Smooth muscle cell (in vitro differentiated cells): ENCODE measurements around the gene LARP1B. TPM values are rescaled to one million over a fixed set of nuclear protein-coding genes. Genes with fewer than 3 reads are reported as not detected.
"Not testable (repeated sequence)": the region's sequence is repeated elsewhere in the genome, so short reads cannot be mapped to it uniquely, and the experiment has no call there.

Experiments used
- DNase-seq: peaks from one replicate; lab custom pipeline; 2025; ENCODE audit not compliant: unreplicated experiment; lab: John Stamatoyannopoulos, UW
- H2AFZ ChIP-seq: fragments of 200-600 bp; sonication (generic); 2 replicates; pipeline ENCODE4 v1.6.0; 2016; ENCODE audit warnings: antibody characterized with exemption, low read depth, mild to moderate bottlenecking
- H3F3A ChIP-seq: fragments of 200-600 bp; sonication (generic); 2 replicates; pipeline ENCODE4 v1.6.0; 2017; ENCODE audit warnings: antibody characterized with exemption, low read depth
- H3K27ac ChIP-seq: fragments of 200-600 bp; sonication (generic); 2 replicates; pipeline ENCODE4 v1.5.1; 2016; ENCODE audit warnings: low read depth, mild to moderate bottlenecking
- H3K27me3 ChIP-seq: fragments of 200-600 bp; sonication (generic); 2 replicates; pipeline ENCODE4 v1.6.1; 2016; ENCODE audit warnings: low read depth, mild to moderate bottlenecking
- H3K36me3 ChIP-seq: fragments of 200-600 bp; sonication (generic); 2 replicates; pipeline ENCODE4 v1.5.1; 2016; ENCODE audit warnings: low read depth
- H3K4me1 ChIP-seq: fragments of 200-600 bp; sonication (generic); 2 replicates; pipeline ENCODE4 v1.5.1; 2016; ENCODE audit warnings: low read depth
- H3K4me2 ChIP-seq: fragments of 200-600 bp; sonication (generic); 2 replicates; pipeline ENCODE4 v1.6.0; 2016; ENCODE audit warnings: mild to moderate bottlenecking
- H3K4me3 ChIP-seq: fragments of 200-600 bp; sonication (generic); 2 replicates; pipeline ENCODE4 v1.5.1; 2016; ENCODE audit warnings: mild to moderate bottlenecking
- H3K79me2 ChIP-seq: fragments of 200-600 bp; sonication (generic); 2 replicates; pipeline ENCODE4 v1.6.0; 2016; ENCODE audit warnings: low read depth, mild to moderate bottlenecking
- H3K9ac ChIP-seq: fragments of 200-600 bp; sonication (generic); 2 replicates; pipeline ENCODE4 v1.6.0; 2016; ENCODE audit warnings: low read depth
- H3K9me3 ChIP-seq: fragments of 200-600 bp; sonication (generic); replicated peaks from 2 replicates; pipeline ENCODE4 v1.5.1; 2016; ENCODE audit warnings: low read depth
- H4K20me1 ChIP-seq: fragments of 200-600 bp; sonication (generic); 2 replicates; pipeline ENCODE4 v1.6.0; 2016; ENCODE audit warnings: low read depth
- WGBS: methylation state at CpG from one replicate; pipeline ENCODE4 v1.1.7; 2016; ENCODE audit warnings: low lambda C conversion rate; 5-methylcytosine and 5-hydroxymethylcytosine counted together
- polyA plus RNA-seq: library from polyadenylated mRNA; unstranded; fragments of >200 nt; fragmentation: Nextera tagmentation; extraction: Ambion mirVana; gene quantifications from 2 replicates; pipeline ENCODE4 v1.2.1, GENCODE V29; 2016
- total RNA-seq: library from RNA; depleted of rRNA; stranded (reverse); fragments of >200 nt; gene quantifications from 2 replicates; pipeline ENCODE4 v1.2.3, GENCODE V29; 2014
- TF ChIP-seq, protein P1 (sequence below): fragments of 200-600 bp; sonication (generic); IDR thresholded peaks from 2 replicates; pipeline ENCODE4 v1.5.1; 2017; ENCODE audit warnings: borderline replicate concordance, mild to moderate bottlenecking, antibody characterized with exemption; ENCODE audit not compliant: insufficient read depth, poor library complexity, severe bottlenecking

LARP1B gene
- total and polyA plus RNA-seq, 2 experiments from 2014 or later, result 6.9 to 19.1 TPM

DNA sequence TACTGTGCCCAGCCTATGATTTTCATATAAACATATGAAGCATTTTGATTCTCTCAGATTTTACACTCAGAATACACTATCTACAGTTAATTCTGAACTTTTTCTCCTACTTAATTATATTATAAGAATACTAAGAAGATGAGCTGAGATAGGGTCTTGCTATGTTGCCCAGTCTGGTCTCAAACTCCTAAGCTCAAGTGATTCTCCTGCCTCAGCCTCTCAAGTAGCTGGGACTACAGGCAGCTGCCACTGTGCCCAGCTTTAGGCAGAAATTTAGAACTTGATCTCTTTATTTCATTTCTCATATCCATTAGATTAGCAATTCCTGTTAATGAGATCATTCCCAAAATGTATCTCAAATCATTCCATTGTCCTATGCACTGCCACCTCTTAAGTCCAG lies 4.7 kb upstream of the LARP1B start:
- no peaks in the 10 kb centered on the region for H3K4me1 ChIP-seq
- no peak overlapping the region for H3K4me3 ChIP-seq
- H3K4me2 ChIP-seq, result no peak overlapping the region
- no peak overlapping the region for H2AFZ ChIP-seq
- no peaks in the 10 kb centered on the region for H3K9me3 ChIP-seq
- H3K9ac ChIP-seq, result no peak overlapping the region
- no peaks in the 10 kb centered on the region for H3K79me2 ChIP-seq
- no peaks in the 10 kb centered on the region for H3K27me3 ChIP-seq
- TF ChIP-seq, protein P1, sequence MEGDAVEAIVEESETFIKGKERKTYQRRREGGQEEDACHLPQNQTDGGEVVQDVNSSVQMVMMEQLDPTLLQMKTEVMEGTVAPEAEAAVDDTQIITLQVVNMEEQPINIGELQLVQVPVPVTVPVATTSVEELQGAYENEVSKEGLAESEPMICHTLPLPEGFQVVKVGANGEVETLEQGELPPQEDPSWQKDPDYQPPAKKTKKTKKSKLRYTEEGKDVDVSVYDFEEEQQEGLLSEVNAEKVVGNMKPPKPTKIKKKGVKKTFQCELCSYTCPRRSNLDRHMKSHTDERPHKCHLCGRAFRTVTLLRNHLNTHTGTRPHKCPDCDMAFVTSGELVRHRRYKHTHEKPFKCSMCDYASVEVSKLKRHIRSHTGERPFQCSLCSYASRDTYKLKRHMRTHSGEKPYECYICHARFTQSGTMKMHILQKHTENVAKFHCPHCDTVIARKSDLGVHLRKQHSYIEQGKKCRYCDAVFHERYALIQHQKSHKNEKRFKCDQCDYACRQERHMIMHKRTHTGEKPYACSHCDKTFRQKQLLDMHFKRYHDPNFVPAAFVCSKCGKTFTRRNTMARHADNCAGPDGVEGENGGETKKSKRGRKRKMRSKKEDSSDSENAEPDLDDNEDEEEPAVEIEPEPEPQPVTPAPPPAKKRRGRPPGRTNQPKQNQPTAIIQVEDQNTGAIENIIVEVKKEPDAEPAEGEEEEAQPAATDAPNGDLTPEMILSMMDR, result no peak
- H3K27ac ChIP-seq, result no peak overlapping the region
- H3K36me3 ChIP-seq, result no peaks in the 10 kb centered on the region
- no peaks in the 10 kb centered on the region for H4K20me1 ChIP-seq
- no peak for DNase-seq
- H3F3A ChIP-seq, result no peaks in the 10 kb centered on the region

DNA sequence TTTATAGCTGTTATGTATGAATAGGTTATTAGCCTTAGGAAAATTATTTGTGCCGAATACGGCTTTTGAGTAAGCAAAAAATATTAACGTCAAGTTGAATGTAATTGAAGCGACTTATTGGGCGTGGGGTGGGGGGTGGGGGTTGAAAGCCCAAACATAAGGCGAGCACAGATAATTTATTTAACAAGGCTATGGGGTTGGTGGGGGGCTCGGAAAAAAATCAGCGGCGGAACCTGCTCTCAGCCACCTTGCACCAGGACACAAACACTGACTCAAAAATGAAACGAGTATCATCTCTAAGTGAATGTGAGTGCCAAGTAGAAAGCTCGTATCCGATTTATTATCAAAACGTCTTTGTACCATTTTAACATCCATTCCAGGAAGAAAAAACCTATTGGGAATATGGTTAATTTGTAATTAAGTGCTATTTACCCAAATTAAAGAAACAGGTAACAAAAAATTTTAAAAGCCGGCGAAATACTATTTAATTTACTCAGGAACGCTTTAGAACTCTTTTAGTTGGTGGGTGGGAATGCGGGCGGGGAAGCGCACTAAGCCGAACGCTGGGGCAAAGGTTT lies 902 bp upstream of the LARP1B start:
- no peaks in the 10 kb centered on the region for H3K36me3 ChIP-seq
- H3K4me1 ChIP-seq, result peaks cover 7% of the 10 kb centered on the region
- peaks cover 11% of the 10 kb centered on the region for H4K20me1 ChIP-seq
- no peaks in the 10 kb centered on the region for H3F3A ChIP-seq
- H3K9ac ChIP-seq, result peak overlapping the region; percentile 86
- H3K27ac ChIP-seq, result peak overlapping the region; percentile 80
- H3K27me3 ChIP-seq, result no peaks in the 10 kb centered on the region
- peak overlapping the region; percentile 90 for H3K4me3 ChIP-seq
- H2AFZ ChIP-seq, result peak overlapping the region; percentile 97
- TF ChIP-seq, protein P1, result no peak
- no peaks in the 10 kb centered on the region for H3K9me3 ChIP-seq
- no peak for DNase-seq
- peak overlapping the region; percentile 99 for H3K4me2 ChIP-seq
- peaks cover 32% of the 10 kb centered on the region for H3K79me2 ChIP-seq
- 32% methylated on average over 21 of the region's 21 CpGs for WGBS

DNA sequence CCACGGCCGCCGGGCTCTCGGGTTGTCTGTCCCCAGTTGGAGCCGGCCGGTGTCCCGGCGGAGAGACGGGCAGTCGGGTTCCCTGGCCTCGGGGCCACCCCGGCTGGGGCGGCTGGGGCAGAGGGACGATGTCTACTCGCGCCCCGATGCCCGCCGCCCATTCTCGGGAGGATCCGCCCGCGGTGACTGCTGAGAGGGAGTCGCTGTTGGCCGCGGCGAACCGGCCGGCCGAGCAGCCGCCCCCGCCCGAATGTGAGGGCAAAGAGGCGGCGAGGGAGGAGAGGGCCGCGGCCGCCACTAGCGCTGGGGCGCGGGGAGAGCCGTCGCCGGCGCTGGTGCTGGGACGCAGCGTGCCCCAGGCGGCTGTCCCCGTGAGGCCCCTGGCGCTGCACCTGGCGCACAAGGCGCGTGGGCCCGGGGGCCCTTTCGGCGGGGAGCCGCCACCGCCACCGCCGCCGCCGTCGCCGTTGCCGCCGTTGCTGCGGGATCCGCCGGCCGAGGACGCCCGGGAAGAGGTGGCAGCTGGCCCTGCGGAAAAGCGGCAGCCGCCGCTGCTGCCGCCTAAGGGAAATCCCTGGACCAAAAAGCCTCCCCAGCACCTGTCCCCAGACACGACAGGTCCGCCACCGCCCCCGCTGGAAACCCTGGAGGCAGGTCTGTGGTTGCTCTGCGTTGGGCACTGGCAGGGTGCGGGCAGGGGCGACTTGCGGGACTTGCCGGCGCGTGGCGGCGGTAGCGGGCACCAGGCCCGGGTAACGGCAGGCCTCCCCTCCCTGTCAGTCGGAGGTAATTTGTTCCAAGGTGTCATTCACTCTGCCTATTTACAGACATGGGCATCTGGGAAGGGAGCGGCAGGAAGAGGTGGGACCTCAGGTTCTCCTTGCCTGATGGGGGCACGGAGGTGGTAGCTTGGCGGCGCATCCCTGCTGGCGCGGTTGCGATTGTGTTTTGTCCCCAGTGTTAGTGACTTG lies 739 bp downstream of the LARP1B start:
- Histone ChIP-seq H3K4me1 (peaks cover 7% of the 10 kb centered on the region), H3K36me3 (no peaks in the 10 kb centered on the region), H2AFZ (peak overlapping the region; percentile 97), H3K9ac (peak overlapping the region; percentile 86), H3K9me3 (no peaks in the 10 kb centered on the region), H3K27me3 (no peaks in the 10 kb centered on the region), H3K4me2 (peak overlapping the region; percentile 99), H4K20me1 (peaks cover 13% of the 10 kb centered on the region), H3F3A (no peaks in the 10 kb centered on the region), H3K79me2 (peaks cover 47% of the 10 kb centered on the region), H3K4me3 (peak overlapping the region; percentile 90), H3K27ac (peak overlapping the region; percentile 80)
- peak; percentile 58 for DNase-seq
- under 1% methylated on average over 75 of the region's 101 CpGs for WGBS
- TF ChIP-seq, protein P1, result no peak

DNA sequence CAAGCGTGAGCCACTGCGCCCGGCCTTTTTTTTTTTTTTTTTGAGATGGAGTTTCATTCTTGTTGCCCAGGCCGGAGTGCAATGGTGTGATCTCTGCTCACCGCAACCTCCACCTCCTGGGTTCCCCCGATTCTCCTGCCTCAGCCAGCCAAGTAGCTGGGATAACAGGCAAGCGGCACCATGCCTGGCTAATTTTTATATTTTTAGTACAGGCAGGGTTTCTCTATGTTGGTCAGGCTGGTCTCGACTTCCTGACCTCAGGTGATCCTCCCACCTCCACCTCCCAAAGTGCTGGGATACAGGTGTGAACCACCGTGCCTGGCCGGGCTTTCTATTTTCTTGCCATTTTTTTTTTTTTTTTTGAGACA lies 5.3 kb downstream of the LARP1B start:
- not testable (repeated sequence) for H3F3A ChIP-seq, H3K9me3 ChIP-seq, H3K27me3 ChIP-seq, DNase-seq, H3K27ac ChIP-seq, H3K4me2 ChIP-seq, H3K4me3 ChIP-seq, H3K36me3 ChIP-seq, H2AFZ ChIP-seq, H3K9ac ChIP-seq, H3K4me1 ChIP-seq
- Histone ChIP-seq H3K79me2 (peaks cover 89% of the 10 kb centered on the region), H4K20me1 (peaks cover 28% of the 10 kb centered on the region)
- 97% methylated on average over 10 of the region's 10 CpGs for WGBS
